ENCODE results near the gene GAST. TPM values are rescaled to one million over a fixed set of nuclear protein-coding genes. Genes with fewer than 3 reads are reported as not detected.

GAST gene
- total and polyA plus RNA-seq, 2 experiments from 2014 or later: not detected

- no peak for TF ChIP-seq ETS1 (IDR thresholded peaks at IDR 0.05)
- no peak for TF ChIP-seq POLR2AphosphoS5 (IDR thresholded peaks at IDR 0.05; ENCODE audit: low read depth)
- TF ChIP-seq CREB1 (CRISPR knock-in tag; IDR thresholded peaks at IDR 0.05; ENCODE audit: low read depth): no peak
- no peak for TF ChIP-seq JUNB (IDR thresholded peaks at IDR 0.05; ENCODE audit: unreplicated experiment)
- no peak for TF ChIP-seq NANOG (IDR thresholded peaks at IDR 0.05; ENCODE audit: borderline replicate concordance)
- TF ChIP-seq EZH2 (IDR thresholded peaks at IDR 0.05; ENCODE audit: low read depth, unreplicated experiment): no peak
Measured at GRCh38 chr17:41736983-41737679, 25.0 kb downstream of the GAST start (continued).

GRCh38 chr17:41737680-41738023 is 25.5 kb downstream of the GAST start:
- DNase-seq (ENCODE audit: low spot score): no peak
- Mint-ChIP-seq H3K27ac (no peak overlapping the region), H3K4me3 (no peak overlapping the region), H3K9me3 (no peaks in the 10 kb centered on the region), H3K4me1 (peaks cover 21% of the 10 kb centered on the region), H3K36me3 (ENCODE audit: low read depth) (peaks cover 2% of the 10 kb centered on the region; the same call in 1 of the 3 replicates), H3K27me3 (ENCODE audit: insufficient read depth, low read depth, poor library complexity) (peaks cover 53% of the 10 kb centered on the region)
- Histone ChIP-seq H3K36me3 (ENCODE audit: insufficient read depth) (no peaks in the 10 kb centered on the region), H3K27ac (ENCODE audit: low read depth) (no peak overlapping the region), H3K27me3 (ENCODE audit: insufficient read depth) (peaks cover 52% of the 10 kb centered on the region), H3K79me2 (replicated peaks; ENCODE audit: insufficient read depth) (no peaks in the 10 kb centered on the region), H3K4me3 (no peak overlapping the region), H3K9me2 (ENCODE audit: insufficient read depth) (no peaks in the 10 kb centered on the region), H3K4me2 (no peak overlapping the region), H3F3A (replicated peaks; ENCODE audit: low read depth) (no peaks in the 10 kb centered on the region; the same call in 1 of the 2 replicates), H4K20me1 (replicated peaks; ENCODE audit: insufficient read depth) (no peaks in the 10 kb centered on the region), H2AFZ (0 out of 2 replicates have a peak overlapping the region, but pooled peaks have one; percentile 99), H3K4me1 (ENCODE audit: insufficient read depth) (peaks cover 17% of the 10 kb centered on the region)
- ATAC-seq: no peak
- TF ChIP-seq ZNF114 (CRISPR knock-in tag; IDR thresholded peaks at IDR 0.05) (no peak), CREB1 (CRISPR knock-in tag; IDR thresholded peaks at IDR 0.05; ENCODE audit: low read depth) (no peak), NANOG (IDR thresholded peaks at IDR 0.05; ENCODE audit: borderline replicate concordance) (no peak), POLR2AphosphoS5 (IDR thresholded peaks at IDR 0.05; ENCODE audit: low read depth) (no peak), ZNF462 (CRISPR knock-in tag; IDR thresholded peaks at IDR 0.05) (no peak), REST (IDR thresholded peaks at IDR 0.05; ENCODE audit: unreplicated experiment) (no peak)

All from GM23338 (cell line).